ENCODE results near the gene DNAH5. TPM values are rescaled to one million over a fixed set of nuclear protein-coding genes. Genes with fewer than 3 reads are reported as not detected.
A peak's percentile ranks its signal among the peaks of the same experiment; 100 is the strongest.

DNAH5 gene
- total RNA-seq, 6 experiments from 2014 or later = 1.1 to 1.9 (median 1.3) TPM

DNA sequence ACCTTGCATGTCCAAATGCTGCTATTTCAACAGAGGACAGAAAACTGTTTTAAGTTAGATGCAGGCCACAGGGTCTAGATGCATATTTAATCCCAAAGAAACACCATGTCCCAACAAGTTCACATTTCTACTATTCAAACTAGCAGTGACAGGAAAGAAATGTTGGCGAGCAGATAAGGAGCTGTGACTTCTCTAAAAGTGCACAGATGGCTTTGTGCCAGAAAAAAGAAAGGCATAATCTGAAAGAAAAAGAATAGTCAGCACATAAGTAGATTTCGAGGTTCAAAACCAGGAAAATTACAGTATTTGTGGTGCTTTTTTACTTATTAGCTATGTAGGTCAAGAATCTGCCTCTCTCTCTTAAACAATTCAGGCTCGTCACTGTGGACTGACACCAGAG is 178.3 kb downstream of the DNAH5 start:
- Mint-ChIP-seq H3K27ac (no peak overlapping the region), H3K9me3 (no peaks in the 10 kb centered on the region), H3K27me3 (ENCODE audit: insufficient read depth) (no peaks in the 10 kb centered on the region), H3K4me1 (ENCODE audit: low read depth) (peaks cover 8% of the 10 kb centered on the region; the same call in 1 of the 2 replicates), H3K36me3 (ENCODE audit: low read depth) (no peaks in the 10 kb centered on the region), H3K4me3 (no peak overlapping the region)
- TF ChIP-seq CTCF (IDR thresholded peaks at IDR 0.05) = no peak
- no peak for DNase-seq

- no peak overlapping the region for H3K4me3 Mint-ChIP-seq
- no peaks in the 10 kb centered on the region for H3K4me1 Mint-ChIP-seq (ENCODE audit: low read depth)
- no peak overlapping the region for H3K27ac Mint-ChIP-seq
- no peaks in the 10 kb centered on the region for H3K27me3 Mint-ChIP-seq (ENCODE audit: insufficient read depth)
- no peaks in the 10 kb centered on the region for H3K36me3 Mint-ChIP-seq (ENCODE audit: low read depth)
- no peak for TF ChIP-seq CTCF (IDR thresholded peaks at IDR 0.05)
- no peak for DNase-seq
- H3K9me3 Mint-ChIP-seq = no peaks in the 10 kb centered on the region
These were observed 180.8 kb downstream of the DNAH5 start for GRCh38 chr5:13763719-13764118.

GRCh38 chr5:13749766-13750165 is 194.7 kb downstream of the DNAH5 start:
- H3K27ac Mint-ChIP-seq = no peak overlapping the region
- no peak for TF ChIP-seq CTCF (IDR thresholded peaks at IDR 0.05)
- no peaks in the 10 kb centered on the region for H3K9me3 Mint-ChIP-seq
- no peak for DNase-seq
- no peaks in the 10 kb centered on the region for H3K36me3 Mint-ChIP-seq (ENCODE audit: low read depth)
- H3K4me3 Mint-ChIP-seq = no peak overlapping the region
- H3K4me1 Mint-ChIP-seq (ENCODE audit: low read depth) = peaks cover 17% of the 10 kb centered on the region
- H3K27me3 Mint-ChIP-seq (ENCODE audit: insufficient read depth) = no peaks in the 10 kb centered on the region

DNA sequence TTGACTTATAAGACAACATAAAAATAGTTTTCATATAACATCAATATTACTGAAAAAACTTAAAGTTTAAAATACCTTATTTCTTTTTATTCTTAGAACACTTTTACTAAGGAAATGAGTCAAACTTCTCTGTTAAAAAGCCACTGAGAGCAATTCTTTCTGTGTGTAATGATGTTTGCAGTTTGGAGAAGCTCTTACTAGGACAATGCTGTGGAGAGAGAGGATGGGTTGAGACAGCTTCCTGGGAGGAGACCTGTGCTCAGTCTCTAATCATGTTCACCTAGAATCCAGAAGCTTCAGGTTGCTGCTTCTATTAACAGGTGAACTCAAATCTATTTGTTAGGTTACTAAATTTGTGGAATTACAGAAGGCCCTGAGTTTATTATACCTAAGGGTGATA is 198.5 kb downstream of the DNAH5 start:
- Mint-ChIP-seq H3K9me3 (no peaks in the 10 kb centered on the region), H3K36me3 (ENCODE audit: low read depth) (no peaks in the 10 kb centered on the region), H3K4me1 (ENCODE audit: low read depth) (peaks cover 17% of the 10 kb centered on the region), H3K27ac (peak overlapping the region; percentile 25; the same call in 1 of the 2 replicates), H3K4me3 (no peak overlapping the region), H3K27me3 (ENCODE audit: insufficient read depth) (no peaks in the 10 kb centered on the region)
- no peak for TF ChIP-seq CTCF (IDR thresholded peaks at IDR 0.05)
- no peak for DNase-seq

GRCh38 chr5:13745508-13745907 is 199.0 kb downstream of the DNAH5 start:
- no peaks in the 10 kb centered on the region for H3K9me3 Mint-ChIP-seq
- H3K4me3 Mint-ChIP-seq = no peak overlapping the region
- H3K27ac Mint-ChIP-seq = no peak overlapping the region
- H3K4me1 Mint-ChIP-seq (ENCODE audit: low read depth) = peaks cover 19% of the 10 kb centered on the region
- peak; percentile 37 for DNase-seq
- TF ChIP-seq CTCF (IDR thresholded peaks at IDR 0.05) = no peak
- no peaks in the 10 kb centered on the region for H3K36me3 Mint-ChIP-seq (ENCODE audit: low read depth)
- H3K27me3 Mint-ChIP-seq (ENCODE audit: insufficient read depth) = no peaks in the 10 kb centered on the region

- H3K36me3 Mint-ChIP-seq (ENCODE audit: low read depth) = no peaks in the 10 kb centered on the region
- TF ChIP-seq CTCF (IDR thresholded peaks at IDR 0.05) = no peak
- no peak overlapping the region for H3K4me3 Mint-ChIP-seq
- DNase-seq = no peak
- H3K9me3 Mint-ChIP-seq = no peaks in the 10 kb centered on the region
- H3K27ac Mint-ChIP-seq = no peak overlapping the region
- no peaks in the 10 kb centered on the region; the same call in none of the 2 replicates for H3K27me3 Mint-ChIP-seq (ENCODE audit: insufficient read depth)
- H3K4me1 Mint-ChIP-seq (ENCODE audit: low read depth) = peaks cover 17% of the 10 kb centered on the region
These were observed 204.0 kb downstream of the DNAH5 start for GRCh38 chr5:13740471-13740870.

Data from HFFc6 (cell line).